GM10847 (cell line): ENCODE data around the gene HTRA3.

ENCODE experiments used
- POLR2A ChIP-seq: IDR thresholded peaks from 2 replicates; pipeline ENCODE4 v1.6.1; 2011; ENCODE audit not compliant: insufficient read length; ENCODE audit errors: extremely low read depth

Gene HTRA3

GRCh38 chr4:8294036-8294435 lies 24.5 kb downstream of the HTRA3 start:
- no peak for TF ChIP-seq POLR2A

DNA sequence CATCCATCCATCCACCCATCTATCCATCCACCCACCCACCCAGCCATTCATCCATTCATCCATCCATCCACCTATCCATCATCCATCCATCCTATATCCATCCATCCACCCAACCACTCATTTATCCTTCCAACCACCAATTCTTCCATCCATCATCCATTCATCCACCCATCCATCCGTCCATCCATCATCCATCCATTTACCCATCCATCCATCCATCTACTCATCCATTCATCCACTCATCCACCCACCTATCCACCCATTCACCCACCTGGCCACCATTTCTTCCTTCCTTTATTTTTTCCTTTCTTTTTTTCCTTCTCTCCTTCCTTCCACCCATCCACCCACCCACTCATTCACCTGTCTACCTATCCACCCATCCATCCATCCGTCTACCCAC lies 25.2 kb downstream of the HTRA3 start:
- no peak for TF ChIP-seq POLR2A

DNA sequence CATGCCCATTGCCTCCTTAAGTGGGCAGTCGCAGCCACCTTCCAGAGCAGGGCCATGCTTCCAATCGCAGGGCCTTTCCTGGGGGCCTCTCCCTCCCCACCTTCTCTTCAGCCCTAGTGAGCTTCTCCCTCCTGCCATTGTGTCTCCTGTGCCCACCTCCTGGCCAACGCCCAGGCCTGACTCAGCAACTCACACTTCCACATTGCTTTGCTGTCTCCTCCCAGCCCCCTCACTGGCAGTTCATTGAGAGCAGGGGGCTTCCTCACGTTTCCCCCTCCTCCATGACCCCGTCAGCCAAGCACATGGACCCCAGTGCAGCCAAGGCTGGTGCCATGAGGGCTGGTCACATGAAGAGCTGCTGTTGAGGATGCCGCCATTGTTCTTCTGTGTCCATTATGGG lies 25.9 kb downstream of the HTRA3 start:
- no peak for TF ChIP-seq POLR2A

DNA sequence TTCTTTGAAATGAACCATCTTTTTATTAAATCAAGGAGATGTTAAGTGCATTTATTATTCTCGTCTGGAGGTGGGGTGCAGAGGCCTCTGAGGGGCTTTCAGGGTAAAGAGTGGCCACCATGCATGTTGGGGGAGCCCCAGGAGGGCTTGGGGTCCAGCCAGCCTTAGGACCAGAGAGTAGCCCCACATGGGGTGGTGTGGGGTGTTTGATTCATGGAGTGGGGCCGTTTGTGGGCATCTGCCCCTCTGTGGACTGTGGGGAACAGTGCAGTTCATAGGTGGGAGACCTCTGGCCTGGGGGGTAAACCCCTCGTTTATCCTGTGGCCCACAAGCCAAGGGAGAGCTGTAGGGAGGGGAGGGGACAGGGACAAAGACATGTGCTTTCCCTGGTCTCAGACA lies 26.9 kb downstream of the HTRA3 start:
- no peak for TF ChIP-seq POLR2A

DNA sequence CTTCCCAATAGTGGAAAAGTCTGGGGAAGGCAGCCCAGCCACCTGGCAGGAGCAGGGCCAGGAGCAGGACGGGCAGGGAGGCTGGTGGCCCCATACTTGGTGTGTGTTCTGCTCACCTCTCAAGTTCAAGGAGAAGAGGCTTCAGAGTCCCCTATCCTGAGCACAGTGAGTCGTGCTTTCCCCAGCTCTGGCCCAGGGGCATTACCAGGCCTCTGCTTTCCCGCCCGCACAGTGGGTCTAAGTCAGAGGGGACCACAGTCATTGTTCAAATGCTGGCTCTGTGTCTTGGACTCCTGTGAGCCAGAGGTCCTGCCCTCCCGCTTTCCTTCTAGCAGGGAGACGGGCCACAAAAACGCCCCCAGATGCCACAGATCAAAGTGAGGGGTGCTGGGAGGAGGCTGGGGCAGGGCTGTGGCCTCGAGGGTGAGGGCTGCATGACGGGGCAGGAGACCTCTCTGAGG lies 27.6 kb downstream of the HTRA3 start:
- no peak for TF ChIP-seq POLR2A

DNA sequence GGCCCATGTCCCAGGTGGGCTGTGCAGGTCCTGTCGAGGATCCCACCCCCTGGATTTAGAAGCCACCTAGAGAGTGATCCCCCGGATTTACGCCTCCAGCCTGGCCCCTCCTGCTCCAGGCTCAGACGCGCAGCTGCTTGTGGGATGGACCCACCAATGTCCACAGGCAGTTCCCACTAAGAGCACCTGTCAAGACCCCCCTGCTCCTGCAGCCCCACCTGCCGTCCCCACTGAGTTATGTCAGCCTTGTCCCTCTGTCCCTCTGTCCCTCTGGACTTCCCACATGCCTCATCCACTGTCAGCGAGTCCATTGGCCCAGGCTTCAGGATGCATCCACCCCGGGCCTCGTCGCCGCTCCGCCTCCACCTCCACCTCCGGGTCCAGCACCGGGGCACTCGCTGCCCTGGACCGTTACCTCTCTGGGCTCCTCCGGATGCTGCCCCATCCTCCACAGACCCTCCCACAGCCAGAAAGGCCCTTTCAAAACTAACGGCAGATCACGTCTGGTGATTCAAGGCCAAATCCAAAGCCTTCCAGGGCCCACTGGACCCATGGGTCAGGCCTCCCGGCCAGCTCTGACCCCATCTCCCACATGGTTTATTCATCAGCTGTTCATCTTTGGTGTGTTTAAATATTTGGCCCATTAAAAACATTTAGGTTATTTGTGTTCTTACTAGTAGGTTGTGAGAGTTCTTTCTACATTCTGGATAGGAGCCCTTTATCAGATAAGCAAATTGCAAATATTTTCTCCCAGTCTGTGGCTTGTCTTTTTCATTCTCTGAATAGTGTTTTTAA lies 28.3 kb downstream of the HTRA3 start:
- no peak for TF ChIP-seq POLR2A

- TF ChIP-seq POLR2A = no peak
Observed at GRCh38 chr4:8300832-8301231, 31.3 kb downstream of the HTRA3 start.

GRCh38 chr4:8301851-8302730 lies 32.5 kb downstream of the HTRA3 start:
- no peak for TF ChIP-seq POLR2A

DNA sequence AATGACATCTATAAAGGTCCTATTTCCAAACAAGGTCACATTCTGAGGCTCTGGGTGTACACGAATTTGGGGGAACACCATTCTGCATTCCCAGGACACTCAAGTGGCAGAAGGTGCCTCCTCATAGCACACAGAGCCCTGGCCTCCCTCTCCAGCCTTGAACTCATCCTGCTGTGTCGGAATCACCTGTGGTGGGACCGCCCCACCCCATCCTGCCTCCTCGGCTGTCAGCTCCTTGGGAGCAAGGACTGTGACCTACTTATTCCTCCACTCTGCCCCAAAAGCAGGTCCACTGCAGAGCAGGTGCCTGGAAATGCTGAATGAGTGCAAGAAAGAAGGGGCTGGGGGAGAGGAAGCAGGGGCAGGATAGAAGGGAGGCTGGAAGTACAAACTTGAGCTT lies 33.5 kb downstream of the HTRA3 start:
- no peak for TF ChIP-seq POLR2A

DNA sequence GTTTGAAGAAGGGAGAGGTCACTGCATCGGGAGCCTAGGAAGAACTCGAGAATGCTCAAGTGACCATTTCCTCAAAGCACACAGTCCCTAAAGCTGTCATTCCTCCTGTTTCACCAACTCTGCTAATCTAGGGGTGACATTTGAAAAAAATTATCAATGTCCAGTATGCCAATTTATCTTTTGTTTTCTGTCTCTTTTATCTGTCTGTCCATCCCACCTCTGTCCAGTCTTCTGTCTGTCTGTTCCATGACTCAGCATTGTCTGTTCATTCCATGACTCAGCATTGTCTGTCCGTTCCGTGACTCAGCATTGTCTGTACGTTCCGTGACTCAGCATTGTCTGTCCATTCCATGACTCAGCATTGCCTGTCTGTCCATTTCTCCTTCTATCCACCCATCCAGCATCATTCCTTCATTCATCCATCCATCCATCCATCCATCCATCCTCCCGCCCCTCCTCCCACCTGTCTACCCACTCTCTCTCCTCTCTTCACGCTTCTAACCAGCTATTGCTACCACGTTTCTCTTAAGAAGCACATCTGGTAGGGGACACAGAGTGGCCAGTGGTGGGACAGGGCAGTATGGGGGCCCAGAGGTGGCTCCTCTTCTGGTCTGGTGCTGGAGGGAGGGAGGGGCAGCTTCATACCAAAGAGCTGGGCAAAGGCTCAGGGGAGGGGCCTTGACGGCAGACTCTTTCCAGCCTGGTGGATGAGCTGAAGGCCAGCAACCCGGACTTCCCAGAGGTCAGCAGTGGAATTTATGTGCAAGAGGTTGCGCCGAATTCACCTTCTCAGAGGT lies 34.1 kb downstream of the HTRA3 start:
- no peak for TF ChIP-seq POLR2A

GRCh38 chr4:8304827-8305695 lies 35.5 kb downstream of the HTRA3 start:
- TF ChIP-seq POLR2A = no peak

DNA sequence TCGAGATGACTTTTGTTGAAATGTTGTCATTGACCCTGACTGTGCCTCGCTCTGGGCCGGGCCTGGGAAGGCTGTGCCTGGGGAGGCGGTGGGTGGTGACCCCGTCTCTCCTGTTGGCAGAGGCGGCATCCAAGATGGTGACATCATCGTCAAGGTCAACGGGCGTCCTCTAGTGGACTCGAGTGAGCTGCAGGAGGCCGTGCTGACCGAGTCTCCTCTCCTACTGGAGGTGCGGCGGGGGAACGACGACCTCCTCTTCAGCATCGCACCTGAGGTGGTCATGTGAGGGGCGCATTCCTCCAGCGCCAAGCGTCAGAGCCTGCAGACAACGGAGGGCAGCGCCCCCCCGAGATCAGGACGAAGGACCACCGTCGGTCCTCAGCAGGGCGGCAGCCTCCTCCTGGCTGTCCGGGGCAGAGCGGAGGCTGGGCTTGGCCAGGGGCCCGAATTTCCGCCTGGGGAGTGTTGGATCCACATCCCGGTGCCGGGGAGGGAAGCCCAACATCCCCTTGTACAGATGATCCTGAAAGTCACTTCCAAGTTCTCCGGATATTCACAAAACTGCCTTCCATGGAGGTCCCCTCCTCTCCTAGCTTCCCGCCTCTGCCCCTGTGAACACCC lies 36.4 kb downstream of the HTRA3 start:
- no peak for TF ChIP-seq POLR2A

GRCh38 chr4:8306511-8307021 lies 37.0 kb downstream of the HTRA3 start:
- TF ChIP-seq POLR2A = no peak

DNA sequence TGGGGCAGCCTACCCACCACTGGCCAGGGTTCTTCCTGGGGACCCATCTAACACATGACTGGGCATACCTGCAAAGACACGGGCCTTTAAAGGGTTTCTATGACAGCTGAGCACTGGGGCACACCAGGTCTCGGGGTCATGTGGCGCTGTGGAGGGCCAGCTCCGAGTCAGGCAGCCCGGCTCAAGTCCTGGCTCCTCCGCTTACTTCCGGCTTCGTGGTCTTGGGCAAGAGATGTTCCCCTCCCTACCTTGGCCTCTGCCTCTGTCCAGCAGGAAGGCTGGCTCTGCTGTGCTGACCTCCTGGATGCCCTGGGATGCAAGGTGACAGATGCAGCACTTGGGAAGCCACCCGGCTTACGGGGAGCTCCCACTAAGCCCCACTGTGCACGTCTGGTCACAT lies 37.6 kb downstream of the HTRA3 start:
- TF ChIP-seq POLR2A = no peak

- TF ChIP-seq POLR2A = no peak
Observed at GRCh38 chr4:8307714-8308113, 38.2 kb downstream of the HTRA3 start.
